HepG2 (cell line): ENCODE data around the gene LGALS7B. TPM values are rescaled to one million over a fixed set of nuclear protein-coding genes. Genes with fewer than 3 reads are reported as not detected.

Source experiments
- BRCA1 ChIP-seq: sonication (generic); formaldehyde crosslinking; IDR thresholded peaks from 2 replicates; pipeline ENCODE4 v1.4.0; 2020; ENCODE audit warnings: missing genetic modification reagents
- CREM ChIP-seq, 2 experiments: sonication (generic) in 1 of 2; formaldehyde crosslinking in 1 of 2; IDR thresholded peaks; 2 replicates each; pipeline versions ENCODE4 v1.4.0 to v1.6.1; 2016 to 2020; ENCODE audit warnings: antibody characterized with exemption in 1 of 2, mild to moderate bottlenecking in 1 of 2, missing genetic modification reagents in 1 of 2
- LCORL ChIP-seq, 2 experiments: fragments of 450-650 bp in 1 of 2; sonication (generic) in 1 of 2; formaldehyde crosslinking in 1 of 2; IDR thresholded peaks; 2 replicates each; pipeline versions ENCODE4 v1.5.0 to v1.6.1; 2017 to 2020; ENCODE audit warnings: antibody characterized with exemption in 1 of 2, missing genetic modification reagents in 1 of 2
- MBNL3 ChIP-seq: fragments of 250-450 bp; sonication (Bioruptor Pico); conservative IDR thresholded peaks from 2 replicates; pipeline ENCODE4 v1.8.0; 2022; ENCODE audit warnings: mild to moderate bottlenecking, inconsistent platforms
- MEIS2 ChIP-seq: sonication (generic); formaldehyde crosslinking; IDR thresholded peaks from 2 replicates; pipeline ENCODE4 v1.9.0; 2021; ENCODE audit warnings: mild to moderate bottlenecking, missing genetic modification reagents
- NFE2L2 ChIP-seq: fragments of 150-350 bp; IDR thresholded peaks from 2 replicates; pipeline ENCODE4 v1.6.1; 2014; ENCODE audit warnings: low read length
- POGK ChIP-seq: sonication (generic); formaldehyde crosslinking; conservative IDR thresholded peaks from 2 replicates; pipeline ENCODE4 v1.8.0; 2022; ENCODE audit warnings: mild to moderate bottlenecking, moderate library complexity, missing genetic modification reagents
- POGZ ChIP-seq: sonication (generic); formaldehyde crosslinking; IDR thresholded peaks from 2 replicates; pipeline ENCODE4 v1.4.0; 2020; ENCODE audit warnings: mild to moderate bottlenecking, missing genetic modification reagents
- SMC3 ChIP-seq: IDR thresholded peaks from 2 replicates; pipeline ENCODE4 v1.6.1; 2011; ENCODE audit warnings: low read length, improper control_type of control experiment
- SP5 ChIP-seq: IDR thresholded peaks from 2 replicates; pipeline ENCODE4 v1.6.1; 2016; ENCODE audit warnings: low read depth, borderline replicate concordance
- ZNF10 ChIP-seq: sonication (generic); formaldehyde crosslinking; IDR thresholded peaks from 2 replicates; pipeline ENCODE4 v1.4.0; 2020; ENCODE audit warnings: mild to moderate bottlenecking, low read depth, missing genetic modification reagents, borderline replicate concordance
- ZNF282 ChIP-seq: fragments of 450-650 bp; IDR thresholded peaks from 2 replicates; pipeline ENCODE4 v1.6.1; 2018; ENCODE audit not compliant: partially characterized antibody
- ZNF337 ChIP-seq: sonication (generic); formaldehyde crosslinking; IDR thresholded peaks from 2 replicates; pipeline ENCODE4 v1.5.1; 2020; ENCODE audit warnings: missing genetic modification reagents, low read depth, mild to moderate bottlenecking, borderline replicate concordance
- ZNF34 ChIP-seq: sonication (generic); formaldehyde crosslinking; IDR thresholded peaks from 2 replicates; pipeline ENCODE4 v1.4.0; 2020; ENCODE audit warnings: mild to moderate bottlenecking, missing genetic modification reagents, borderline replicate concordance
- ZNF367 ChIP-seq: sonication (generic); formaldehyde crosslinking; IDR thresholded peaks from 2 replicates; pipeline ENCODE4 v1.4.0; 2020; ENCODE audit warnings: missing genetic modification reagents, borderline replicate concordance
- ZNF546 ChIP-seq: sonication (generic); formaldehyde crosslinking; conservative IDR thresholded peaks from 2 replicates; pipeline ENCODE4 v1.8.1; 2023; ENCODE audit warnings: mild to moderate bottlenecking, missing genetic modification reagents
- ZNF607 ChIP-seq: sonication (generic); formaldehyde crosslinking; IDR thresholded peaks from 2 replicates; pipeline ENCODE4 v1.5.1; 2020; ENCODE audit warnings: missing genetic modification reagents, mild to moderate bottlenecking, borderline replicate concordance
- ZNF883 ChIP-seq: sonication (generic); formaldehyde crosslinking; IDR thresholded peaks from 2 replicates; pipeline ENCODE4 v1.5.1; 2020; ENCODE audit warnings: mild to moderate bottlenecking, missing genetic modification reagents; ENCODE audit errors: not compliant biosample characterization
- polyA plus RNA-seq, 8 experiments: library from polyadenylated mRNA; depleted of rRNA in 3 of 8; stranded (reverse) in 7 of 8; unstranded in 1 of 8; fragments of >200 nt; fragmentation: Illumina TruSeq in 4 of 8; extraction: Trizol in 4 of 8; gene quantifications; 2 replicates each; pipeline versions ENCODE4 v1.2.1 to v1.2.3, GENCODE V29; 2011 to 2016; ENCODE audit warnings: low read depth in 4 of 8, missing spikeins in 1 of 8, mixed read lengths in 1 of 8; ENCODE audit not compliant: insufficient read depth in 1 of 8
- total RNA-seq, 5 experiments: library from RNA; depleted of rRNA; stranded (reverse); fragments of >200 nt; fragmentation: Illumina TruSeq; extraction: Trizol; gene quantifications; 2 replicates each; pipeline ENCODE4 v1.2.3, GENCODE V29; 2016; ENCODE audit warnings: low read depth in 1 of 5
- TF ChIP-seq, protein P1 (sequence below): sonication (generic); formaldehyde crosslinking; conservative IDR thresholded peaks from 2 replicates; pipeline ENCODE4 v1.4.0; 2020; ENCODE audit warnings: mild to moderate bottlenecking, missing genetic modification reagents, moderate library complexity
- TF ChIP-seq, protein P2 (sequence below): sonication (generic); formaldehyde crosslinking; IDR thresholded peaks from 2 replicates; pipeline ENCODE4 v1.4.0; 2020; ENCODE audit warnings: mild to moderate bottlenecking, missing genetic modification reagents, borderline replicate concordance
- TF ChIP-seq, protein P3 (sequence below): sonication (generic); formaldehyde crosslinking; IDR thresholded peaks from 2 replicates; pipeline ENCODE4 v1.8.0; 2022; ENCODE audit warnings: mild to moderate bottlenecking, missing genetic modification reagents

Gene LGALS7B
- total and polyA plus RNA-seq, 2 of the 13 experiments (the other 11 are each of a cell fraction or from before 2014, with no cell fraction given): 1.7 to 2.1 TPM

DNA sequence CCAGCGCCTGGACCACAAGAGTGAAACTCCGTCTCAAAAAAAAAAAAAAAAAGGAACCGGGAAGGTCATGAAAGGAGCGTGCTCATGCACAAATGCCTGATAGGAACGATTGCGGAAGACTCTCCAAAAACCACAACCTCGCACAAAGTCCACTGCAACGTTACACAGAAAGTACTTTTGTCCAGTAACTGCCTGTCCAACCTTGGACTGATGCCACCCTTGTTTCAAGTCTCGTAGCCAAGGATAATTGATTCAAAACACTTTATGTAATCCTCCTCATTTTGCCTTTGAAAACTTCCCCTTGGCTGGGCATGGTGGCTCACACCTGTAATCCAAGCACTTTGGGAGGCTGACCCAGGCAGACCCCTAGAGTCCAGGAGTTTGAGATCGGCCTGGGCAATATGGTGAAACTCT is 29.4 kb upstream of the LGALS7B start (continued):
- TF ChIP-seq POGK (CRISPR knock-in tag) (peak; percentile 48; the same call in 1 of the 2 replicates), ZNF607 (CRISPR knock-in tag) (no peak), SP5 (CRISPR knock-in tag) (no peak; the same call in 1 of the 2 replicates), SMC3 (no peak), ZNF282 (no peak), ZNF337 (CRISPR knock-in tag) (0 out of 2 replicates have a peak, but pooled peaks have one; percentile 33), CREM (IDR thresholded peaks at IDR 0.05) (peak; percentile 81; the same call in 1 of the 2 replicates), CREM (CRISPR knock-in tag; IDR thresholded peaks at IDR 0.05) (no peak), ZNF546 (no peak), POGZ (CRISPR knock-in tag) (peak; percentile 78), ZNF367 (CRISPR knock-in tag) (no peak), MBNL3 (CRISPR knock-in tag) (no peak), LCORL (IDR thresholded peaks at IDR 0.05) (peak; percentile 97), LCORL (CRISPR knock-in tag; IDR thresholded peaks at IDR 0.05) (peak; percentile 97), MEIS2 (CRISPR knock-in tag) (peak; percentile 70; the same call in 1 of the 2 replicates), ZNF883 (CRISPR knock-in tag) (no peak), NFE2L2 (no peak), BRCA1 (CRISPR knock-in tag) (no peak), ZNF34 (CRISPR knock-in tag) (no peak), ZNF10 (CRISPR knock-in tag) (no peak)
- TF ChIP-seq, protein P1, sequence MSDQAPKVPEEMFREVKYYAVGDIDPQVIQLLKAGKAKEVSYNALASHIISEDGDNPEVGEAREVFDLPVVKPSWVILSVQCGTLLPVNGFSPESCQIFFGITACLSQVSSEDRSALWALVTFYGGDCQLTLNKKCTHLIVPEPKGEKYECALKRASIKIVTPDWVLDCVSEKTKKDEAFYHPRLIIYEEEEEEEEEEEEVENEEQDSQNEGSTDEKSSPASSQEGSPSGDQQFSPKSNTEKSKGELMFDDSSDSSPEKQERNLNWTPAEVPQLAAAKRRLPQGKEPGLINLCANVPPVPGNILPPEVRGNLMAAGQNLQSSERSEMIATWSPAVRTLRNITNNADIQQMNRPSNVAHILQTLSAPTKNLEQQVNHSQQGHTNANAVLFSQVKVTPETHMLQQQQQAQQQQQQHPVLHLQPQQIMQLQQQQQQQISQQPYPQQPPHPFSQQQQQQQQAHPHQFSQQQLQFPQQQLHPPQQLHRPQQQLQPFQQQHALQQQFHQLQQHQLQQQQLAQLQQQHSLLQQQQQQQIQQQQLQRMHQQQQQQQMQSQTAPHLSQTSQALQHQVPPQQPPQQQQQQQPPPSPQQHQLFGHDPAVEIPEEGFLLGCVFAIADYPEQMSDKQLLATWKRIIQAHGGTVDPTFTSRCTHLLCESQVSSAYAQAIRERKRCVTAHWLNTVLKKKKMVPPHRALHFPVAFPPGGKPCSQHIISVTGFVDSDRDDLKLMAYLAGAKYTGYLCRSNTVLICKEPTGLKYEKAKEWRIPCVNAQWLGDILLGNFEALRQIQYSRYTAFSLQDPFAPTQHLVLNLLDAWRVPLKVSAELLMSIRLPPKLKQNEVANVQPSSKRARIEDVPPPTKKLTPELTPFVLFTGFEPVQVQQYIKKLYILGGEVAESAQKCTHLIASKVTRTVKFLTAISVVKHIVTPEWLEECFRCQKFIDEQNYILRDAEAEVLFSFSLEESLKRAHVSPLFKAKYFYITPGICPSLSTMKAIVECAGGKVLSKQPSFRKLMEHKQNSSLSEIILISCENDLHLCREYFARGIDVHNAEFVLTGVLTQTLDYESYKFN (CRISPR knock-in tag): peak; percentile 96
- TF ChIP-seq, protein P2, sequence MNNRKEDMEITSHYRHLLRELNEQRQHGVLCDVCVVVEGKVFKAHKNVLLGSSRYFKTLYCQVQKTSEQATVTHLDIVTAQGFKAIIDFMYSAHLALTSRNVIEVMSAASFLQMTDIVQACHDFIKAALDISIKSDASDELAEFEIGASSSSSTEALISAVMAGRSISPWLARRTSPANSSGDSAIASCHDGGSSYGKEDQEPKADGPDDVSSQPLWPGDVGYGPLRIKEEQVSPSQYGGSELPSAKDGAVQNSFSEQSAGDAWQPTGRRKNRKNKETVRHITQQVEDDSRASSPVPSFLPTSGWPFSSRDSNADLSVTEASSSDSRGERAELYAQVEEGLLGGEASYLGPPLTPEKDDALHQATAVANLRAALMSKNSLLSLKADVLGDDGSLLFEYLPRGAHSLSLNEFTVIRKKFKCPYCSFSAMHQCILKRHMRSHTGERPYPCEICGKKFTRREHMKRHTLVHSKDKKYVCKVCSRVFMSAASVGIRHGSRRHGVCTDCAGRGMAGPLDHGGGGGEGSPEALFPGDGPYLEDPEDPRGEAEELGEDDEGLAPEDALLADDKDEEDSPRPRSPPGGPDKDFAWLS (CRISPR knock-in tag): no peak
- TF ChIP-seq, protein P3, sequence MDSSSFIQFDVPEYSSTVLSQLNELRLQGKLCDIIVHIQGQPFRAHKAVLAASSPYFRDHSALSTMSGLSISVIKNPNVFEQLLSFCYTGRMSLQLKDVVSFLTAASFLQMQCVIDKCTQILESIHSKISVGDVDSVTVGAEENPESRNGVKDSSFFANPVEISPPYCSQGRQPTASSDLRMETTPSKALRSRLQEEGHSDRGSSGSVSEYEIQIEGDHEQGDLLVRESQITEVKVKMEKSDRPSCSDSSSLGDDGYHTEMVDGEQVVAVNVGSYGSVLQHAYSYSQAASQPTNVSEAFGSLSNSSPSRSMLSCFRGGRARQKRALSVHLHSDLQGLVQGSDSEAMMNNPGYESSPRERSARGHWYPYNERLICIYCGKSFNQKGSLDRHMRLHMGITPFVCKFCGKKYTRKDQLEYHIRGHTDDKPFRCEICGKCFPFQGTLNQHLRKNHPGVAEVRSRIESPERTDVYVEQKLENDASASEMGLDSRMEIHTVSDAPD: peak; percentile 81; the same call in 1 of the 2 replicates
